Measurements from ENCODE around the gene CDH6. TPM values are rescaled to one million over a fixed set of nuclear protein-coding genes. Genes with fewer than 3 reads are reported as not detected.

CDH6 gene
- total and polyA plus RNA-seq, 2 of the 4 experiments (the other 2 are of a cell fraction), result 72.2 to 232 TPM

DNA sequence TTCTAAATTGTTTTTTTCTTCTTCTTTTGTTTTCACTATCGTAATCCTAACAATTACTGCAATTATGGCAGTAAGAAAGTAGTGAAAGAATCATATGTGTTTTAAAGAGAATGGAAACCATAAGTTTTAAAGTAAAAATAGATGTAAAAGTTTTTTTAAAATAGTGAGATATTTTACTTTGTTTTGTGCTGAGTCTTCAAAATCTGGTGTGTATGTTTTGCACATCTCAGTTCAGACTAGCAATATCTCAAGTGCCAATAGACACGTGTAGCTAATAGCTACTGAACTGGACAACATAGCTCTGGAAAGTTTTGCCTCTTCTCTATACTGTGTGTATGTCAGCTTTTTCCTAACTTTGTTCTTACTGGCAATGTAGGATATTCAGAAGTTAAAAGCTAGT, 45.0 kb downstream of the CDH6 start:
- Histone ChIP-seq H2BK15ac (ENCODE audit: low read depth, low read length) (no peak overlapping the region), H3K18ac (ENCODE audit: low read depth, low read length) (no peak overlapping the region), H3K36me3 (ENCODE audit: control insufficient read depth, insufficient read depth, low read length) (no peaks in the 10 kb centered on the region; the same call in 1 of the 2 replicates), H2AK5ac (ENCODE audit: low read depth, low read length) (no peak overlapping the region), H3K79me1 (ENCODE audit: low read depth in 1 of 2, low read length in 2 of 2) (peaks cover 21 to 36% of the 10 kb centered on the region in 2 experiments), H3K4ac (ENCODE audit: low read depth, low read length) (no peak overlapping the region), H3K56ac (ENCODE audit: extremely low read depth, insufficient read depth, low read length) (no peak overlapping the region), H3K4me1 (ENCODE audit: control insufficient read depth, insufficient read depth, low read length) (peaks cover 4% of the 10 kb centered on the region; the same call in 1 of the 2 replicates), H2BK20ac (ENCODE audit: low read depth, low read length) (no peak overlapping the region), H4K5ac (ENCODE audit: low read depth, low read length) (no peak overlapping the region), H2AK9ac (replicated peaks; ENCODE audit: low read depth, low read length, poor library complexity) (no peak overlapping the region), H3K14ac (replicated peaks; ENCODE audit: low read depth, low read length) (no peak overlapping the region), H3K27ac (ENCODE audit: insufficient read depth, low read length) (no peak overlapping the region), H4K91ac (ENCODE audit: insufficient read depth, low read depth, low read length) (no peak overlapping the region), H4K8ac (ENCODE audit: low read depth in 2 of 2, low read length in 2 of 2) (no peak overlapping the region), H4K20me1 (ENCODE audit: insufficient read depth, low read length) (no peaks in the 10 kb centered on the region), H3K9me3 (ENCODE audit: control insufficient read depth, insufficient read depth, low read length) (no peaks in the 10 kb centered on the region), H3K9ac (ENCODE audit: low read depth, low read length) (no peak overlapping the region), H3K9me1 (ENCODE audit: insufficient read depth, low read length) (peaks cover 7% of the 10 kb centered on the region; the same call in 1 of the 2 replicates), H3K23ac (ENCODE audit: low read depth, low read length) (no peak overlapping the region), H2BK5ac (ENCODE audit: low read depth, low read length, poor library complexity, severe bottlenecking) (no peak overlapping the region), H3K27me3 (ENCODE audit: control insufficient read depth, insufficient read depth, low read length) (no peaks in the 10 kb centered on the region), H3K4me3 (ENCODE audit: insufficient read depth, low read depth, low read length) (no peak overlapping the region), H2BK120ac (ENCODE audit: low read depth, low read length) (no peak overlapping the region), H3K4me2 (ENCODE audit: low read depth, low read length) (no peak overlapping the region), H2AFZ (replicated peaks; ENCODE audit: low read length, poor library complexity) (no peak overlapping the region)
- intact Hi-C loops (cut with micrococcal nuclease), result loop anchor here (5.0 to 10.0 kb wide), 2 partner anchors 249 to 734 kb away; no protein-coding TSS in a partner anchor
- ChIA-PET POLR2A (ENCODE audit: unreplicated experiment) (no interaction called here), CTCF (no interaction called here)
- no peak for TF ChIP-seq RAD21 (IDR thresholded peaks at IDR 0.05; ENCODE audit: low read length)
- TF ChIP-seq RCOR1 (IDR thresholded peaks at IDR 0.05; ENCODE audit: insufficient replicate concordance, low read length), result no peak
- TF ChIP-seq CHD1 (IDR thresholded peaks at IDR 0.05; ENCODE audit: low read depth, low read length), result no peak
- TF ChIP-seq SMC3 (IDR thresholded peaks at IDR 0.05; ENCODE audit: low read depth, low read length), result no peak
- no peak for TF ChIP-seq CEBPB (IDR thresholded peaks at IDR 0.05; ENCODE audit: low read depth, low read length)
- TF ChIP-seq MAFK (IDR thresholded peaks at IDR 0.05; ENCODE audit: low read depth, low read length), result peak; percentile 84
- TF ChIP-seq, protein P1, sequence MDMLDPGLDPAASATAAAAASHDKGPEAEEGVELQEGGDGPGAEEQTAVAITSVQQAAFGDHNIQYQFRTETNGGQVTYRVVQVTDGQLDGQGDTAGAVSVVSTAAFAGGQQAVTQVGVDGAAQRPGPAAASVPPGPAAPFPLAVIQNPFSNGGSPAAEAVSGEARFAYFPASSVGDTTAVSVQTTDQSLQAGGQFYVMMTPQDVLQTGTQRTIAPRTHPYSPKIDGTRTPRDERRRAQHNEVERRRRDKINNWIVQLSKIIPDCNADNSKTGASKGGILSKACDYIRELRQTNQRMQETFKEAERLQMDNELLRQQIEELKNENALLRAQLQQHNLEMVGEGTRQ (IDR thresholded peaks at IDR 0.05; ENCODE audit: low read depth, low read length), result no peak
- TF ChIP-seq POLR2A (IDR thresholded peaks at IDR 0.05; ENCODE audit: low read depth, low read length), result no peak
- no peak for TF ChIP-seq RFX5 (IDR thresholded peaks at IDR 0.05; ENCODE audit: low read depth, low read length)
- in situ Hi-C loops (cut with MboI; ENCODE audit: low sequenced_read_pairs), result no loop called here
- ATAC-seq (ENCODE audit: low read depth), result no peak
- no CpG with 5 or more reads among the region's 2 CpGs for WGBS, 2 experiments (ENCODE audit: extremely low coverage in 2 of 2, insufficient read length in 1 of 2)
- no TSS peak for BruUV-seq (replicated peaks)
- DNase-seq, result no peak
- dilution Hi-C loops (cut with HindIII; ENCODE audit: low sequenced_read_pairs, unreplicated experiment), result no loop called here

All from IMR-90 (cell line).